ENCODE measurements around the gene C10orf88.
"Not testable (repeated sequence)": the region's sequence is repeated elsewhere in the genome, so short reads cannot be mapped to it uniquely, and the experiment has no call there.

C10orf88 gene

GRCh38 chr10:122957474-122957873 lies 3.4 kb upstream of the C10orf88 start:
- no peak for DNase-seq

GRCh38 chr10:122955892-122956291 lies 1.9 kb upstream of the C10orf88 start:
- DNase-seq: no peak

- DNase-seq: no peak
Measured at GRCh38 chr10:122954731-122955050, 664 bp upstream of the C10orf88 start.

GRCh38 chr10:122949296-122949695 lies 4.7 kb downstream of the C10orf88 start:
- no peak for DNase-seq

- DNase-seq: no peak
Measured at GRCh38 chr10:122939856-122940543, 14.0 kb downstream of the C10orf88 start.

- DNase-seq: no peak
Measured at GRCh38 chr10:122939133-122939855, 14.7 kb downstream of the C10orf88 start.

- DNase-seq: no peak
Measured at GRCh38 chr10:122931088-122931906, 22.7 kb downstream of the C10orf88 start.

GRCh38 chr10:122930140-122930539 lies 23.9 kb downstream of the C10orf88 start:
- DNase-seq: no peak

- no peak for DNase-seq
Measured at GRCh38 chr10:122915700-122916099, 38.3 kb downstream of the C10orf88 start.

GRCh38 chr10:122911889-122912484 lies 42.0 kb downstream of the C10orf88 start:
- peak; percentile 32 for DNase-seq

GRCh38 chr10:122910310-122910709 lies 43.7 kb downstream of the C10orf88 start, which contains the start of gene FAM24A:
Gene FAM24A, plus strand, starts transcription at chr10:122910610. Its CDS starts 1,025 bp downstream, at chr10:122911635.
- no peak for DNase-seq

- DNase-seq: not testable (repeated sequence)
Measured at GRCh38 chr10:122903861-122904260, 50.2 kb downstream of the C10orf88 start.

GRCh38 chr10:122894261-122894944 lies 59.6 kb downstream of the C10orf88 start:
- DNase-seq: no peak

GRCh38 chr10:122884166-122884565 lies 69.9 kb downstream of the C10orf88 start:
- DNase-seq: no peak

GRCh38 chr10:122882766-122883165 lies 71.3 kb downstream of the C10orf88 start:
- DNase-seq: no peak
